WTC11 (cell line): Measurements from ENCODE around the gene HERC2. TPM values are rescaled to one million over a fixed set of nuclear protein-coding genes. Genes with fewer than 3 reads are reported as not detected.
A peak's percentile ranks its signal among the peaks of the same experiment; 100 is the strongest.

Source experiments
- ATAC-seq: fragments of 200-7000 bp; cut with Tn5 transposase; 2 replicates; pipeline ENCODE4 v1.10.0; 2021; ENCODE audit warnings: mild to moderate bottlenecking, moderate library complexity
- CTCF ChIA-PET: fragments of 300-600 bp; sonication (Branson Sonifier 250); formaldehyde crosslinking; loops from one replicate; lab custom pipeline; 2021; ENCODE audit warnings: antibody characterized with exemption; lab: Charles Lee
- POLR2A ChIA-PET: fragments of 350-600 bp; sonication (Branson Sonifier 250); formaldehyde crosslinking; loops from one replicate; lab custom pipeline; 2021; ENCODE audit warnings: antibody characterized with exemption; lab: Charles Lee
- DNase-seq: peaks from one replicate; pipeline ENCODE4 v3.0.0; 2021; ENCODE audit warnings: low spot score
- H3K27ac Mint-ChIP-seq: 2 replicates; pipeline ENCODE4 v1.8.0; 2021; ENCODE audit warnings: mixed read lengths
- H3K27me3 Mint-ChIP-seq: 2 replicates; pipeline ENCODE4 v1.8.0; 2021; ENCODE audit warnings: low read depth, mild to moderate bottlenecking, moderate library complexity, mixed read lengths
- H3K36me3 Mint-ChIP-seq: 2 replicates; pipeline ENCODE4 v1.8.0; 2021; ENCODE audit warnings: mixed read lengths
- H3K4me1 Mint-ChIP-seq: 2 replicates; pipeline ENCODE4 v1.8.0; 2022; ENCODE audit warnings: mixed read lengths
- H3K4me3 Mint-ChIP-seq: 2 replicates; pipeline ENCODE4 v1.8.0; 2021; ENCODE audit warnings: mild to moderate bottlenecking, moderate library complexity, mixed read lengths
- H3K9me3 Mint-ChIP-seq: 2 replicates; pipeline ENCODE4 v1.8.0; 2021; ENCODE audit warnings: mixed read lengths
- CDX4 ChIP-seq: fragments of 250-450 bp; sonication (Bioruptor Pico); IDR thresholded peaks from 2 replicates; pipeline ENCODE4 v1.9.0; 2021; ENCODE audit warnings: moderate library complexity, mild to moderate bottlenecking, inconsistent platforms, borderline replicate concordance
- CREM ChIP-seq: sonication (generic); formaldehyde crosslinking; IDR thresholded peaks from 2 replicates; pipeline ENCODE4 v1.8.1; 2022; ENCODE audit warnings: mild to moderate bottlenecking, missing genetic modification reagents, moderate library complexity
- CTCF ChIP-seq: fragments of 200-600 bp; IDR thresholded peaks from 2 replicates; pipeline ENCODE4 v1.8.0; 2022; ENCODE audit warnings: antibody characterized with exemption
- FOXK1 ChIP-seq: sonication (generic); formaldehyde crosslinking; IDR thresholded peaks from 2 replicates; pipeline ENCODE4 v1.8.0; 2022; ENCODE audit warnings: mild to moderate bottlenecking, moderate library complexity, missing genetic modification reagents
- FOXP4 ChIP-seq: sonication (generic); formaldehyde crosslinking; IDR thresholded peaks from 2 replicates; pipeline ENCODE4 v1.8.0; 2022; ENCODE audit warnings: mild to moderate bottlenecking, missing genetic modification reagents
- HMGA2 ChIP-seq: fragments of 250-450 bp; sonication (Bioruptor Pico); IDR thresholded peaks from 2 replicates; pipeline ENCODE4 v1.4.0; 2021; ENCODE audit warnings: mild to moderate bottlenecking, moderate library complexity
- HMGXB4 ChIP-seq: sonication (generic); formaldehyde crosslinking; IDR thresholded peaks from 2 replicates; pipeline ENCODE4 v1.8.1; 2023; ENCODE audit warnings: mild to moderate bottlenecking, moderate library complexity, missing genetic modification reagents
- MAX ChIP-seq: sonication (generic); formaldehyde crosslinking; IDR thresholded peaks from 2 replicates; pipeline ENCODE4 v1.8.0; 2022; ENCODE audit warnings: mild to moderate bottlenecking, missing genetic modification reagents
- SP1 ChIP-seq: sonication (generic); formaldehyde crosslinking; conservative IDR thresholded peaks from 2 replicates; pipeline ENCODE4 v1.8.1; 2022; ENCODE audit warnings: missing genetic modification reagents
- ZNF121 ChIP-seq: sonication (generic); formaldehyde crosslinking; IDR thresholded peaks from 2 replicates; pipeline ENCODE4 v1.8.0; 2023; ENCODE audit warnings: missing genetic modification reagents
- ZNF281 ChIP-seq: sonication (generic); formaldehyde crosslinking; IDR thresholded peaks from 2 replicates; pipeline ENCODE4 v1.8.0; 2023; ENCODE audit warnings: mild to moderate bottlenecking, missing genetic modification reagents
- ZNF416 ChIP-seq: fragments of 250-450 bp; sonication (Bioruptor Pico); IDR thresholded peaks from 2 replicates; pipeline ENCODE4 v1.9.0; 2021; ENCODE audit warnings: mild to moderate bottlenecking, inconsistent platforms
- ZSCAN18 ChIP-seq: fragments of 250-450 bp; sonication (Bioruptor Pico); IDR thresholded peaks from 2 replicates; pipeline ENCODE4 v2.1.2; 2022; ENCODE audit warnings: mild to moderate bottlenecking, moderate library complexity
- total RNA-seq: library from RNA; stranded (reverse); gene quantifications from 3 replicates; pipeline ENCODE4 v1.2.3, GENCODE V29; 2021

The HERC2 gene
- total RNA-seq, 1 experiment from 2014 or later, result 81.5 TPM

- peaks cover 17% of the 10 kb centered on the region for H3K9me3 Mint-ChIP-seq
Measured at GRCh38 chr15:28094732-28095521, 227.1 kb downstream of the HERC2 start.

More at GRCh38 chr15:28094732-28095521, 227.1 kb downstream of the HERC2 start:
- peak; percentile 44 for DNase-seq
- TF ChIP-seq FOXP4 (CRISPR knock-in tag), result peak; percentile 47; the same call in 1 of the 2 replicates
- TF ChIP-seq MAX (CRISPR knock-in tag), result peak; percentile 22; the same call in 1 of the 2 replicates
- no peak for TF ChIP-seq FOXK1 (CRISPR knock-in tag)
- TF ChIP-seq HMGXB4 (CRISPR knock-in tag), result no peak
- TF ChIP-seq CDX4 (CRISPR knock-in tag), result no peak
- TF ChIP-seq CREM (CRISPR knock-in tag), result no peak
- no peak for TF ChIP-seq ZNF281
- TF ChIP-seq CTCF, result no peak
- TF ChIP-seq ZSCAN18, result no peak
- TF ChIP-seq ZNF121, result no peak
- TF ChIP-seq SP1 (CRISPR knock-in tag), result 0 out of 2 replicates have a peak, but pooled peaks have one; percentile 26
- TF ChIP-seq HMGA2 (CRISPR knock-in tag), result no peak
- no peak for TF ChIP-seq ZNF416 (CRISPR knock-in tag)
- Mint-ChIP-seq H3K27ac (no peak overlapping the region), H3K4me3 (peak overlapping the region; percentile 78), H3K4me1 (peaks cover 28% of the 10 kb centered on the region), H3K36me3 (peaks cover 6% of the 10 kb centered on the region), H3K27me3 (peaks cover 85% of the 10 kb centered on the region)
- ChIA-PET CTCF (interaction anchor here (0.5 to 4.0 kb wide), 5 partner anchors 9 to 214 kb away, joined by 3 to 20 read pairs (median 5); no protein-coding TSS in a partner anchor), POLR2A (no interaction called here)
- ATAC-seq, result peak; percentile 2
